IPS-18c (cell line): Measurements from ENCODE around the gene ZKSCAN4.
A peak's percentile ranks its signal among the peaks of the same experiment; 100 is the strongest.

Experiments
- H3K4me3 ChIP-seq: 2 replicates; pipeline ENCODE4 v1.7.0; 2013; ENCODE audit warnings: low read depth, mild to moderate bottlenecking, low read length, moderate library complexity; ENCODE audit not compliant: insufficient read depth
- H3K9me3 ChIP-seq: one replicate; pipeline ENCODE4 v1.6.1; 2013; ENCODE audit warnings: mild to moderate bottlenecking, low read length, moderate library complexity; ENCODE audit not compliant: control insufficient read depth, insufficient read depth

ZKSCAN4 gene

GRCh38 chr6:28220257-28221133 lies 31.6 kb downstream of the ZKSCAN4 start:
- H3K4me3 ChIP-seq = no peak overlapping the region

GRCh38 chr6:28218312-28219248 lies 33.5 kb downstream of the ZKSCAN4 start:
- Histone ChIP-seq H3K9me3 (no peaks in the 10 kb centered on the region), H3K4me3 (peak overlapping the region; percentile 38)

More at GRCh38 chr6:28220257-28221133, 31.6 kb downstream of the ZKSCAN4 start:
- H3K9me3 ChIP-seq = no peaks in the 10 kb centered on the region

GRCh38 chr6:28217890-28218289 lies 34.2 kb downstream of the ZKSCAN4 start:
- H3K9me3 ChIP-seq = no peaks in the 10 kb centered on the region
- H3K4me3 ChIP-seq = peak overlapping the region; percentile 38; the same call in 1 of the 2 replicates

GRCh38 chr6:28215425-28215824 lies 36.6 kb downstream of the ZKSCAN4 start:
- Histone ChIP-seq H3K9me3 (no peaks in the 10 kb centered on the region), H3K4me3 (peak overlapping the region; percentile 9; the same call in 1 of the 2 replicates)

- H3K9me3 ChIP-seq = no peaks in the 10 kb centered on the region
- 0 out of 2 replicates have a peak overlapping the region, but pooled peaks have one; percentile 60 for H3K4me3 ChIP-seq
These were observed 38.9 kb downstream of the ZKSCAN4 start for GRCh38 chr6:28213213-28213523.

GRCh38 chr6:28212510-28213212 lies 39.4 kb downstream of the ZKSCAN4 start:
- Histone ChIP-seq H3K9me3 (no peaks in the 10 kb centered on the region), H3K4me3 (peak overlapping the region; percentile 60)

- Histone ChIP-seq H3K9me3 (no peaks in the 10 kb centered on the region), H3K4me3 (peak overlapping the region; percentile 60)
These were observed 40.1 kb downstream of the ZKSCAN4 start for GRCh38 chr6:28211840-28212509.

GRCh38 chr6:28209753-28210535 lies 42.1 kb downstream of the ZKSCAN4 start:
- Histone ChIP-seq H3K9me3 (no peaks in the 10 kb centered on the region), H3K4me3 (no peak overlapping the region)

GRCh38 chr6:28208111-28208659 lies 43.9 kb downstream of the ZKSCAN4 start:
- H3K4me3 ChIP-seq = peak overlapping the region; percentile 58
- no peaks in the 10 kb centered on the region for H3K9me3 ChIP-seq

GRCh38 chr6:28207510-28208110 lies 44.5 kb downstream of the ZKSCAN4 start:
- Histone ChIP-seq H3K4me3 (peak overlapping the region; percentile 58), H3K9me3 (no peaks in the 10 kb centered on the region)

GRCh38 chr6:28206928-28207509 lies 45.0 kb downstream of the ZKSCAN4 start:
- H3K9me3 ChIP-seq = no peaks in the 10 kb centered on the region
- H3K4me3 ChIP-seq = peak overlapping the region; percentile 58

- H3K4me3 ChIP-seq = no peak overlapping the region
- H3K9me3 ChIP-seq = no peaks in the 10 kb centered on the region
These were observed 45.5 kb downstream of the ZKSCAN4 start for GRCh38 chr6:28206527-28206926.

GRCh38 chr6:28205879-28206278 lies 46.2 kb downstream of the ZKSCAN4 start:
- Histone ChIP-seq H3K9me3 (no peaks in the 10 kb centered on the region), H3K4me3 (no peak overlapping the region)

- H3K9me3 ChIP-seq = no peaks in the 10 kb centered on the region
These were observed 48.9 kb downstream of the ZKSCAN4 start for GRCh38 chr6:28203201-28203600.

GRCh38 chr6:28200020-28200419 lies 52.0 kb downstream of the ZKSCAN4 start:
- no peak overlapping the region for H3K4me3 ChIP-seq

More at GRCh38 chr6:28203201-28203600, 48.9 kb downstream of the ZKSCAN4 start:
- no peak overlapping the region for H3K4me3 ChIP-seq

More at GRCh38 chr6:28200020-28200419, 52.0 kb downstream of the ZKSCAN4 start:
- H3K9me3 ChIP-seq = no peaks in the 10 kb centered on the region
